HepG2 (cell line): ENCODE measurements around the gene SLFN12L.

Experiments used
- BATF2 ChIP-seq: sonication (generic); formaldehyde crosslinking; IDR thresholded peaks from 2 replicates; pipeline ENCODE4 v1.8.0; 2022; ENCODE audit warnings: mild to moderate bottlenecking, missing genetic modification reagents, moderate library complexity
- BCL3 ChIP-seq: sonication (generic); formaldehyde crosslinking; IDR thresholded peaks from 2 replicates; pipeline ENCODE4 v1.5.1; 2020; ENCODE audit warnings: mild to moderate bottlenecking, missing genetic modification reagents, moderate library complexity
- EZH2 ChIP-seq: conservative IDR thresholded peaks from 2 replicates; pipeline ENCODE4 v1.6.1; 2012; ENCODE audit warnings: mild to moderate bottlenecking, low read depth, low read length, moderate library complexity
- KAT2B ChIP-seq: fragments of 150-350 bp; IDR thresholded peaks from 2 replicates; pipeline ENCODE4 v1.6.1; 2014; ENCODE audit warnings: low read depth, low read length, borderline replicate concordance
- NR2C2 ChIP-seq: sonication (generic); formaldehyde crosslinking; IDR thresholded peaks from 2 replicates; pipeline ENCODE4 v1.4.0; 2020; ENCODE audit warnings: missing genetic modification reagents, mild to moderate bottlenecking, moderate library complexity, borderline replicate concordance
- PBX3 ChIP-seq: sonication (generic); formaldehyde crosslinking; IDR thresholded peaks from 2 replicates; pipeline ENCODE4 v1.8.1; 2023; ENCODE audit warnings: missing genetic modification reagents, inconsistent platforms, borderline replicate concordance
- REST ChIP-seq, 2 experiments: IDR thresholded peaks; 2 replicates each; pipeline ENCODE4 v1.6.1; 2011 to 2012; ENCODE audit warnings: low read length in 2 of 2, borderline replicate concordance in 1 of 2, low read depth in 1 of 2, mild to moderate bottlenecking in 1 of 2, moderate library complexity in 1 of 2
- SOX6 ChIP-seq, 2 experiments: fragments of 450-650 bp in 1 of 2; sonication (generic) in 1 of 2; formaldehyde crosslinking in 1 of 2; IDR thresholded peaks; 2 replicates each; pipeline versions ENCODE4 v1.4.0 to v1.6.1; 2017 to 2020; ENCODE audit warnings: antibody characterized with exemption in 1 of 2, mild to moderate bottlenecking in 1 of 2, missing genetic modification reagents in 1 of 2

- TF ChIP-seq NR2C2 (CRISPR knock-in tag) (peak; percentile 99), PBX3 (CRISPR knock-in tag) (0 out of 2 replicates have a peak, but pooled peaks have one; percentile 22), REST (IDR thresholded peaks at IDR 0.05; ENCODE audit: borderline replicate concordance in 1 of 2, low read depth in 1 of 2, low read length in 2 of 2) (0 out of 4 replicates have a peak, but pooled peaks of 1 of the 2 experiments have one; percentile 37), BATF2 (0 out of 2 replicates have a peak, but pooled peaks have one; percentile 16), BCL3 (CRISPR knock-in tag) (no peak), KAT2B (no peak), EZH2 (no peak), SOX6 (IDR thresholded peaks at IDR 0.05) (no peak), SOX6 (CRISPR knock-in tag; IDR thresholded peaks at IDR 0.05) (peak; percentile 30)
Measured at GRCh38 chr17:35578197-35578928, 40.9 kb upstream of the SLFN12L start, which contains the start of gene PEX12.
